HG02571 (cell line): ENCODE measurements around the gene RNF225.
"Not testable (repeated sequence)": the region's sequence is repeated elsewhere in the genome, so short reads cannot be mapped to it uniquely, and the experiment has no call there.

Experiments
- ATAC-seq: cut with Tn5 transposase; IDR thresholded peaks from one replicate; pipeline ENCODE4 v1.9.1; 2021; ENCODE audit warnings: mild to moderate bottlenecking, moderate library complexity; ENCODE audit not compliant: unreplicated experiment

Gene RNF225

DNA sequence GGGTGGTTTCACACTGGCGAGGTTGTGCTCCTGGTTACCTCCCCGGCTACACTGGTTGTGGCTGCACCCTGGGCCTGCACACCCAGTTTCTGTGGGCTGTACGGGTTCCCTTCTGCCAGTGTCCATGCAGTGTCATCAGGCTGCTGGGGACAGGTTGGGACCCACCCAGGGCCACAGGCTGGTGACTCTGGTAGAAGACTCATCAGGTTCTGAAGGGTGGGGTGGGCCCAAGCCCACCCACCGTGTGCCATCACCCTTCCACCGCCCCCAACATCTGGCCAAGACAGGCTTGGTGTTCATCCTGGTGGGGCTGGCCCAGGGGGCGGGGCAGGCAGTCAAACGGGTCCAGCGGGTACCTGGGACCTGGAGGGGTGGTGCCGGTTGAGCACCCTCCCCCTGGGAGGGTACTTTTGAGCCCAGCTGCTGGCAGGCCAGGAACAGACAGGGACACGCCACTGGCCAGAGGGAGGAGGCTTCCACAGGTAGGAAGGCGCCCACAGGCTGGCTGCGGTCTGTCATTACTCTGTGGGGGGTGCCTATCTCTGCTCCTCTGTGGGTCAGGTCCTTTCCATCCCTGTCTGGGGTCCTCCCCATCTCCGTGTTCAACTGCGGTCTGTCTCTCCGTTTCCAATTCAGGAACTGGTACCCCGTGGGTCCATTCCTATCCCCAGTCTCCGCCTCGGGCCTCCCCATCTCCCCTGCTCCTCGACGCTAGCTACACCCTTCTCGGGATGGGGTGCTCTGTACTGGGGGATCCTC, at the start of gene RNF225:
Gene RNF225, plus strand, starts transcription at position 437 of the 759 bp plus-strand sequence. CDS start 434 bp downstream, outside the sequence.
- no peak for ATAC-seq

DNA sequence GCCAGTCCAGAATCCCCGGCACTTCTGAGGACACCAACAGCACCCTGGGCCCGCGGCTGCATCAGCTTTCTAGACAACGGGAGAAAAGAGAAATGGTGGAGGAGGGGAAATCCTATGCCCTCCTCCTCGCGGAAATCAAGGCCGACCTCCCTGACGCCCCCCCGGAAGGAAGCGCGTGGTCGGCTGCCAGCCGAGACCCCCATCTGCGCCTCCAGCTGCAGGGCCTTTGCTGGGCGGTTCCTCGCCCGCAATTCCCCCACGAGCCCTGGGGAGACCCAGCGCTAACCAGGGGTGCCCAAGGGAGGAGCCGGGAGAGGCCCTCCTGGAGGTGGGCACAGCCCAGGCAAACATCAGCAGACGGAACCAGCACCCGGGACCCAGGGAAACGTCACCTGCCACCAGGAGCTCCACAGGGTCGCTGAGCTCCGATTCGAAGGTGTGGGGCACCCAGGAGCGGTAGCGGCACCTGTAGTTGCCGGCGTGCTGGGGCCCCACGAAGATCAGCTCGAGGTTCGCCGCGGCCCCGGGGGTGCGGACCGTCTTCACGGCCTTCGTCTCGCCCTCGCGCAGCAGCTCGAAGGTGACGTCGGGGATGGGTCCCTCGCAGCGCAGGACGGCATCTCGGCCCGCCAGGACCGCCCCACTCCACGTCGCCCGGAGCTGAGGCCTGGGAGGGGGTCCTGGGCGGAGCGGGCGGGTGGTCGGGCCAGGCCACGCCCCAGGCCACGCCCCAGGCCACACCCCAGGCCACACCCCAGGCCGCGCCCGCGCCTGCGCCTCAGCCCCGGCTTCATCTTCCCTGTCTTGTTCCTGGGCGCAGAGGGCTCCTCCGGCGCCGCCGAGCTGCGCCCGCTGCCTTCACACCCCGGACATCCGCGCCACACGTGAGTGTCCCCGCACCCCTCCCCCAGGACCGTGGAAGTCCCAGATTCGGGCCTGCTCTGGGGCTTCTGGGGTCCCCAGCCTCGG, 48.2 kb upstream of the RNF225 start:
- peak; percentile 80 for ATAC-seq

DNA sequence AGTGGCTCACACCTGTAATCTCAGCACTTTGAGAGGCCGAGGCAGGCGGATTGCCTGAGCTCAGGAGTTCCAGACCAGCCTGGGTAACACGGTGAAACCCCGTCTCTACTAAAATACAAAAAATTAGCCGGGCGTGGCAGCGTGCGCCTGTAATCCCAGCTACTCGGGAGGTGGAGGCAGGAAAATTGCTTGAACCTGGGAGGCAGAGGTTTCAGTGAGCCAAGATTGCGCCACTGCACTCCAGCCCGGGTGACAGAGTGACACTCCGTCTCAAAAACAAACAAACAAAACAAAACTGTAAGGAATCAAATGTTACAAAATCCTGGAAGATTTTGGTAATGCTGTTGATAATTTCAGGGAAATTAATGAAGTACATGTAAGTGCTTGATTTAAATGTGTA, 47.4 kb upstream of the RNF225 start:
- not testable (repeated sequence) for ATAC-seq

DNA sequence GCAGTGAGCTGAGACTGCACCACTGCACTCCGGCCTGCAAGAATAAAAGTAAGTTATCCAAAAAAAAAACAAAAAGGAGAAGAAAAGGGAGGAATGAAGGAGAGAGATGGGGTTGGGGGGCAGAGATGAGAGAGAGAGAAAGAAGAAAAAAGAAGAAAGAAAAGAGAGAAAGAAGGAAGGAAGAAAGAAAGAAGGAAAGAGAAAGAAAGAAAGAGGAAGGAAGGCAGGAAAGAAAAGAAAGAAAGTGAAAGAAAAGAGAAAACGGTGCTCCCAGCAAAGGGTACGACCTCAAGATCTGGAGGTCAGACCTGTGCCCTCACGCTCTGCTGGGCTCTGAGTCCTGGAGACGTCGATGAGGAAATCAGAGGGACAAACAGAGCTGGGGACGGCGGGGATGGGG, 45.9 kb upstream of the RNF225 start:
- ATAC-seq: no peak

DNA sequence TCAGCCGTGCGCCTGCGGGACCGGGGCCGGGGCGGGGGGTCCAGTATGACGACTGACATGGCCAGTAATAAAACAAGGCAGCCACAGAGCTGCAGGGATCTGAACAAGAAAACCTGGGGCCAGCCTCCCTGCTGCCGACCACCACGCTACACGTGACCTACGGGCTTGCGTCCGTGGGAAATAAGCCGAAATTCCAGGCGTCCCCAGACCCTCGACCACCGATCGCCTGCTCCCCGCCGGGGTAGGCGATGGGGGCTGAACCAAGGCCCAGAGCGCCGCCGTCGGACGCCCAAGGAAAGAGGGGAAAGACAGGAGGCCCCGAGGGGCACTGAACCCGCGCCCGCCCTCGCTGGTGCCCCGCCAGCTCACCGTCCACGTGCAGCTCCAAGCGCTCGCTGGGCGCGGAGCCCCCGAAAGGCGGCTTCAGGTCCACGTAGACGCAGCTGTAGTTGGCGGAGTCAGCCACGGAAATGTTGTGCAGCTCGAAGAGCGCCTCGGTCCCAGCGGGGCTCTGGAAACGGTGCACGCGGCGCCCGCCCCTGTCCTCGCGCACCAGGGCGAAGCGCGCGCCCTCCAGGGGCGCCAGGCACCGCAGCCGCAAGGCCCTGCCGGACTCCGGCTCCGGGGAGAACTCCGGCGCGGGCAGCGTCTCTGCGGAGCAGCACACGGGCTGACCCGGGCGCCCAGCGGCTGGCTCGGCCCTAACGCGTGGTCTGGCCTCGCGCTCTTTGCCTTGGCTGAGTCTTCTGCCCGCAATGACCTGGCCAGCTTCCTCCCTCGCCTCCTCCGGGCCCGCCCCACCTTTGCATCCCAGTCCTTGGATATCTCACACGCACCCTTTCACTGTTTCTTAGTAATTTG, 45.2 kb upstream of the RNF225 start:
- no peak for ATAC-seq

DNA sequence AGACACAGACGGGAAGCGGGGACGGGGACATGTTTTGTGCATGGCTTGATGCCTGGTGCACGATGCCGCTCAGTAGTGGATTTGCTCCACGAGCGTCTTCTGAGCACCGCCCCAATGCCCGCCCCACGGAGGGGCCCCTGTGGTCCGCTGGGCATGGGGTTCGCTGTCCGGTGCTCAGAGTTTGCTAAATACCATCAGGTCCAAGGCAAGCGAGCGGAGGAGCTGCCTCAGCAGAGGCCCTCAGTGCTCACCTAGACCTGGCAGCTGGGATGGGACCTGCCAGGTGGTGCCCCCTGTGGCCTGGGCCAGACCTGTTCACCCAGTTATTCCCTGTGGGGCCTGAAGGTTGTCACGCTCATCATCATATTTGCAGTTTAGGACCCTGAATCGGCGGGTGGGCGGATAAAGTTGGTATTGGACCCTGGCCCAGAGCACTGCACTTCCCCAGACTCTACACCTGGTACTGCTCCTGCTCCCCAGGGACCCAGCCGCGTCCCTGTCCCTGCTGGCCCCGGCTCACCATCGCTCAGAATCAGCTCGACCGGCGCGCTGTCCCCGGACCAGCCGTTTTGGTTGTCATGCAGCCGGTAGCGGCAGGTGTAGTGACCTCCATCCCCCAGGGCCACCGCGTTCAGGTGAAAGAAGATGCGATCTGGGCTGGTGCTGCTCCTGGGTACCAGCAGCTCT, 44.4 kb upstream of the RNF225 start:
- ATAC-seq: no peak

DNA sequence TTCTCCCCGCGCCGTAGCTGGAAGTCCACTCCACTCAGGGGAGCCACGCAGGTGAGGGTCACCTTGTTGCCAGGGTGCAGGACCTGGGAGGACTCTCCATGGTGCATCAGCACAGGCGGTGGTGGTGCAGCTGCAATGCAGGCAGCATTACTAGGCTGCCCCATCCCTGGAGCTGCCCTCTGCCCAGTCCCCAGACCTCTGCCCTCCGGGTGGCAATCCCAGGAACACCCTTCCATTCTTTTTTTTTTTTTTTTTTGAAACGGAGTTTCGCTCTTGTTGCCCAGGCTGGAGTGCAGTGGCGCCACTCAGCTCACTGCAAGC, 43.9 kb upstream of the RNF225 start:
- no peak for ATAC-seq

DNA sequence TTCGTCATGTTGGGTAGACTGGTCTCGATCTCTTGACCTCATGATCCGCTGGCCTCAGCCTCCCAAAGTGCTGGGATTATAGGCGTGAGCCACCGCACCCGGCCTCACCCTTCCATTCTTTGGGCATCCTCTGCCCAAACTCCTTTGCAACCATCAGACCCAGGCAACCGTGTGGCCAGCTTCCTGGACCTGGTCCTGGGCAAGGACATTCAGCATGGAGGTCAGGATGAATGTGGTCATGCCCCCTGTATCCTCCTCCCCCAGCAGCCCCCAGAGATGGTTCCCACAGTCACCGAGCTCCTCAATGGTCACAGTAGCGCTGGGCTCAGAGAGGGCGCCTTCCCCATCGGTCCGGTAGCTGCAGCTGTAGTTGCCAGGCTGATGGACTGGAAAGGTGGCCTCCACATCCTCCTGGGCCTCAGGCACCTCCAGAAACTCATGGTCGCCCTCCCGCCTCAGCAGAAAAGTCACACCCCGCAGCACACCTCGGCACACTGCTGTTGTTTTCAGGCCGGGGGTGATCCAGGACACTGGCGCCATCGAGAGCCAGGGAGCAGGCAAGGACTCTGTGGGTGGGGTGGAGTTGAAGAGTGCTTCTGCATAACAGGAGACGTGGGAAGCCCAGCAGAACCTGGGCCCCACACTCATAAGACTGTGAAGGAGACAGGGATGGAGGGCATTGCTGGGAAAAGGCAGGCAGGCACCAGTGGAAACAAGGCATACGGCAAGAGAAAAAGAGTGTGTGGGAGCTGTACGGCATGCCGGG, 43.3 kb upstream of the RNF225 start:
- ATAC-seq: no peak

DNA sequence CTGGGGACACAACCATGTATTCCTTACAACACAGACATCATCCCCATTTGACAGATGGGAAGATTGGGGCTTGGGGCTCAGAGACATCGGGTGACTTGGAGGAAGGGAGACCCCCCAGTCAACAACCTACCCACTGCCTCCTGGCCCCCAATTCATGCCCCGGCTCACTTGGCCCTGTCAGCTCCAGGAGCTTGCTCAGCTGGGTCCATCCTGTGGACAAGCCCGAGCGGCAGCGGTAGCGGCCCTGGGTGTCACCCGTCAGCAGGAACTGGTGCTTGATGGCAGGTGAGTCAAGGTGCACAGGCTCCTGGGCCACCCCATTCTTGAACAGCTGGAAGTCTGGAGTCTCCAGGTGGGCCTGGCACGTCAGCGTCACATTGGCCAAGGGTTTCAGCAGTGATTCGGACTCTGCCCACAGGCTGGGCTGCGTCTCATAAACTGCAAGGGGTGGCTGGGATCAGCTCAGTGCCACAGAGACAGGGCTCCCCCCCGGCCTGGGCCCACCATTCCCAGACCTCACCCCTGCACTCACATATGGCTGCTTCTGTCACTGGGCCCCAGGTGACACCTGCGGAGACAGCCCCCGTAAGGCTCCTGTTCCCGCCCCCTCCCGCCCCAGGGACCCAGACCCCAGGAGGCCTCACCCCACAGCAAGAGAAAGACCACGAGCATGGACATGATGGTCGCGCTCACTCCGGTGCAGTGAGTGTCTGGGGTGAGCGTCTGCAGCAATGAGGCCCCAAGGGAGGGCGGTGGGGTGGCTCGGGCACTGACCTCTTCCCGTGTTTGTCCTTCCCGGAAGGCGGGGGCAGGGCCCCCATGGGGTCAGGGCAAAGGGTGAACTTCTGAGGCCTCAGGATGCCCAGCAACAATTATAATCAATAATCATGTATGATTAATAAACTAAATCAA, 42.4 kb upstream of the RNF225 start, which contains the start of gene A1BG:
Gene A1BG, minus strand, starts transcription at position 733 of the 912 bp plus-strand sequence. Its CDS starts 55 bp downstream, at position 678.
- ATAC-seq: no peak

DNA sequence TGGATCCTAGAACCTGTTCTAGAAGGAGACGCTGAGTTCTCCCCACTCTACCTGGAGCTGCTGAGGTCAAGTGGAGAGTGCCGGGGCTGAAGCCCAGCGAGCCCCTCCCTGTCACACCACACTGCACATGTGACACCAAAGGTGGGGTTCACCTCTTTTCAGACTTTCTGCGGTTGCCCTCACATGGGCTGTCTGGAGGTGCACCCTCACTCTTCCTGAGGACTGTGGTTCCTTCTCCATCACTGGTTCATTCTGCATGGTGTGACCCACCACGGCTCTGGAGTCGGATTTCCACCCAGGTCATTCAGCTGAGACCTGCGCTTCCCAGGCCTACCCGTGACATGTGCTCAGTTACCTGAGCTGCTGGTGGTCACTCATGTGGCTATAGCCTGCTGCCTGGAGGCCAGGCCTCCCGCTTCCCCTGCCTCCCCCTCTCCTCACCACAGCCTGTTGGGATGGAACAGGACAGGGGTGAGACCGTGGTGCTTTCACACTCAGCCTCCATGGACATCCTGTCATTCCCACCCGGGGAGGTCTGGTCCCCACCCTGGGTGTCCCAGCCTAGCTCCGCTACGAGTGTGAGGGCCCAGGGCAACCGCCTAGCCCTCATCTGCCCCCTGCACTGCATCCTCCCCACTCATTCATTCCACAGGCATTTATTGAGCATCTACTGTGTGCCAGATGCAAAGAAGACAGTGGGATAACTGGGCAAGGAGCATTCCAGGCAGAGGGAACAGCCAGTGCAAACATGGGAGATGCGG, 41.6 kb upstream of the RNF225 start:
- no peak for ATAC-seq

DNA sequence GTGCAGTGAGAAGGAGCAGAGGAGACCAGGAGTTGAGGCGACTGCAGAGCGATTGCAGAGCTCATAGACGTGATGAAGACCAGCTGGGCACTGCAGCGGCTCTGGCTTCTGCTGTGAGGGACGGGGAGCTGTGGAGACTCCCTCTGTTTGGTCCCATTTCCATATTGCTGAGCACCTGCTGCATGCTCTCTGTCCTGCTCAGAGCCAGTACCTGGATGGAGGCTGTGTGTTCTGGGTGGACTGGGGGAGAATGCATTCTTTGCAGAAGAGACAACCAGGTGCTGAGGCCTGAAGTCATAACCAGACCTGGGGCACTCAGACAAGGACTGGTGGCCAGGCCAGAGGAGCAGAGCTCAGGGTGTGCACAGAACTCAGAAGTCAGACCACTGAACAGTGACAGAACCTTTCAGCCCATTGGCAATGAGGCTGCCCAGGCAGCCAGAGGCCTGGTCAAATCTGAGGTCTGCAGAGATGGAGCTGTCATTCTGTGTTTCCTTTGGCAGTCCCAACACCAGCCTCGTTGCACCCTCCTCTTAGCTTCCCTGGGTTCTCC, 40.9 kb upstream of the RNF225 start:
- ATAC-seq: no peak

DNA sequence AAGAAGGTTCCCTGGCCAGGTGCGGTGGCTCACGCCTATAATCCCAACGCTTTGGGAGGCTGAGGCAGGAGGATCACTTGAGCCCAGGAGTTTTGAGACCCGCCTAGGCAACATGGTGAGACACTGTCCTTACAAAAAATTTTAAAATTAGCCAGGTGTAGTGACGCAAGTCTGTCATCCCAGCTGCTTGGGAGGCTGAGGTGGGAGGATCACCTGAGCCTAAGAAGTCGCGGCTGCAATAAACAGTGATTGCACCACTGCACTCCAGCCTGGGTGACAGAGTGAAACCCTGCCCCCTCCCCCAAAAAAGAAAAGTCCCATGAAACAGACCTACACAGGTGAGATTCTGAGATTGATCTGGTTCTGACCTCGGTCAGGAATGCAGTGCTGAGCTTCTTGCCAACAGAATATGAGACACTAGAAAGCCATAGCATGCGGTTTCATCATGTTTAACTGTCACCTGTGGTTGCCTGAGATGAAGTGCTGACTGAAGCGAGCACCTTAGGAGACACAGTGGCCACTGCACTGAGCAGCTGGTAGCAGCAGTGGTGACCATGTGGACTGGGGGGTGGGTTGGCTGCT, 40.1 kb upstream of the RNF225 start:
- no peak for ATAC-seq

DNA sequence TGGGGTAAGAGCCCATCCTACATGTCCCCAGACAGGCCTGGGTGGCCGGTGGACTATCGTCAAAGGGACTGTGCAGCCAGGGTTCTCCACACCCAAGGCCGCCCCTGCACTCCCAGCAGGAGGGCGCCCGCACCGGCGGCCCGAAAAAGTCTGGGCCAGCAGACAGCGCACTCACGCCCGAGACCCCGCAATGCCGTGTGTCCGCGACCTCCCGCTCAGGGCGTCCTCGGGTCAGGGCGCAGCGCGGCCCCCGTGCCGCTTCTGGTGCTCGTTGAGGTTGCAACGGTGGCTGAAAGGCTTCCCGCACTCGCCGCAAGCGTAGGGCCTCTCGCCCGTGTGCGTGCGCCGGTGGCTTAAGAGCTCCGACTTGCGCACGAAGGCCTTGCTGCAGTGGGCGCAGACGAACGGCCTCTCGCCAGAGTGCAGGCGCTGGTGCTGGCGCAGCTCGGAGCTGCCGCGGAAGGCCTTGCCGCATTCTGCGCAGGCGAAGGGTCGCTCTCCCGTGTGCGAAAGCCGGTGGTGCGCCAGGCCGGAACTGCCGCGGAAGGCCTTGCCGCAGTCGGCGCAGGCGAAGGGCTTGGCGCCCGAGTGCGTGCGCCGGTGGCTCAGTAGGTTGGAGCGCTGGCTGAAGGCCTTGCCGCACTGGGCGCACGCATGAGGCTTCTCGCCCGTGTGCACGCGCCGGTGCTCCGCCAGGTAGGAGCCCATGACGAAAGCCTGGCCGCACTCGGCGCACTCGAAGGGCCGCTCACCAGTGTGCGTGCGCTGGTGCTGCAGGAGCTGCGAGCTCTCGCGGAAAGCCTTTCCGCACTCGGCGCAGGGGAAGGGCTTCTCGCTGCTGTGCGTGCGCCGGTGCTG, 39.3 kb upstream of the RNF225 start:
- ATAC-seq: no peak

DNA sequence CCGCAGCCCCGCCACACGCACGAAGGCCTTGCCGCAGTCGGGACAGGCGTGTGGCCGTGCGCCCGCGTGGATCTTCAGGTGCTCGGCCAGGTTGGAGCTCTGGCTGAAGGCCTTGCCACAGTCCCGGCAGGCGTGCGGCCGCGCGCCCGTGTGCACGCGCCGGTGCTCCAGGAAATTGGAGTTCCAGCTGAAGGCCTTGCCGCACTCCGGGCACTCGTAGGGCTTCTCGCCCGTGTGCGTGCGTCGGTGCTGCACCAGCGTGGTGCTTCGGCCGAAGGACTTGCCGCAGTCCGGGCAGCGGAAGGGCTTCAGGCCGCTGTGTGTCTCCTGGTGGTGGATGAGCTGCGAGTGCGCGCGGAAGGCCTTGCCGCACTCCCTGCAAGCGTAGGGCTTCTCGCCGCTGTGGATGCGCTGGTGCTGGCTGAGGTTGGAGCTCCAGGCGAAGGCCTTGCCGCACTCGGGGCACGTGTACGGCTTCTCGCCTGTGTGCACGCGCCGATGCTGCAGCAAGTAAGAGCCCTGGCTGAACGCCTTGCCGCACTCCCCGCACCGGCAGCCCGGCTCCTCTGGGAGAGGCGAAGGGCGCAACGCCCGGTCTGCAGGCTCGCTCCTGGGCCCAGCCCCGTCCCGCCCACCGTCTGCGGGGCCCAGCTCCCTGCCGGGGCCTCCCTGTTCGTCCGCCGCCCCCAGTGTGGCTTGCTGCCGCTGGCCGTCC, 38.5 kb upstream of the RNF225 start:
- no peak for ATAC-seq

DNA sequence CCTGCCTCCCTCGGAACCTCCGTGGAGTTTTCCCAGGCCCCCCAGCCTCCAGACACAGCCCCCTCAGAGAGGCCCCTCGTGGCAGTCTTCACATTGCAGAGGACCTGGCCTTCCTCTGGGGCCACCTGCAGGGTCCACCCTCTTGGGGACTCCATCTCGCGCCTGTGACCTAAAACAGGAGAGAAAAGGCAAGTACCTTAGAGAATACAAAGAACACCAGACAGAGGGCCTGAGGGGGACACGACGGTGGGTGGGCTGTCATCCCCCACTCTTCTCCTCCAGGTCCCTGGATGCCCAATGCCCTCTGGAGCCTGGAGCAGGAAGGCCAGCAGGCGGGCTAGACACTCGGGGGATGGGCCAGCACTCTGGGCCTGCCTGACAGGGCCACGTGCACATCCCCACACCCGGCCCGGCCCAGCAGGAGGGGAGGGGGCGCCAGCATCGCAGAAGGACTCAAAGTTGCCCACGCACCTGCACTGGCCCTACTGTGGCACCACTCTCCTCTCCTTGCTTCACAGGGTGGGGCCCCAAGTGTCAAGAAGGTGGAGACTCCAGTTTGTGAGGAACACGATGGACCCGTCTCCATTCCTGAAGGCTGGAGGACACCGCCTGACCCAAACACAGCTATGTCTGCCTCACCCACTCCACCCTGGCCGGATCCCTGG, 37.8 kb upstream of the RNF225 start:
- ATAC-seq: no peak
